Melanocyte of skin (primary cell): ENCODE measurements around the gene TAS2R43. TPM values are rescaled to one million over a fixed set of nuclear protein-coding genes. Genes with fewer than 3 reads are reported as not detected.

Experiments used
- small RNA-seq, 2 donors: library from RNA; depleted of rRNA; stranded (forward); fragments of <200 nt; gene quantifications; one replicate each; pipeline ENCODE3, GENCODE V24; 2012
- total RNA-seq, 2 donors: library from RNA; depleted of rRNA; stranded (reverse); fragments of >200 nt; gene quantifications; 2 replicates each; pipeline ENCODE4 v1.2.3, GENCODE V29; 2012

Gene TAS2R43
- total RNA-seq: 1 to 10 TPM; 3.1 to 4.0 TPM

DNA sequence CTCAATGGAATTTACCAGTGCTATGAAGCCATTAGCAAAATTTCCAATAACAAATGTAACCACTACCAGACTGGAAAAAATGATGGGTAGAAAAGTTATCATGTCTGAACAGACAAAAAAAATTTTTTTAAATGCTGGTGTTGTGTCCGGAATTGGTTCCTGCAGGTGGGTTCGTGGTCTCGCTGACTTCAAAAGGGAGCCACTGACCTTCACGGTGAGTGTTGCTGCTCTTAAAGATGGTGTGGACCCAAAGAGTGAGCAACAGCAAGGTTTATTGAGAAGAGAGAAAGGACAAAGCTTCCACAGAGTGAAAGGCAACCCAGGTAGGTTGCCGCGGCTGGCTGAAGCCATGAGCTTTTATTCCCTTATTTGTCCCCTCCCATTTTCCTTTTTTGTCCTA lies at the start of gene TAS2R43:
TSS of gene TAS2R43 (minus strand) at position 186 of the 400 bp plus-strand sequence. CDS start at position 102, 84 bp downstream.

GRCh38 chr12:11134305-11134704 lies 42.2 kb upstream of the TAS2R43 start, which contains the start of gene TAS2R30:
TAS2R30 (minus strand) TSS chr12:11134644; CDS start chr12:11134244, 400 bp downstream.

GRCh38 chr12:11062194-11062593 lies 29.9 kb downstream of the TAS2R43 start, which contains the start of gene TAS2R46:
TAS2R46 (minus strand) TSS chr12:11062294; CDS start chr12:11062294, 0 bp downstream.

Small RNAs within 50 kb of the gene (small RNA-seq; reads per million reads assigned to genes)
- 0 reads per million in 2 donors for gene AC018630.1

Other genes with a start within 250 kb of the TAS2R43 start
- 1 to 10 TPM; 1.4 to 2.7 TPM for gene PRR4, start 242.8 kb downstream of the TAS2R43 start, total RNA-seq
- gene PRH1, start 208.1 kb downstream of the TAS2R43 start, total RNA-seq: 10 to 100 TPM; 14.0 to 25.5 TPM
- 1 to 10 TPM; 1.7 to 3.0 TPM for gene TAS2R13, start 182.8 kb downstream of the TAS2R43 start, total RNA-seq
- gene PRH2, start 163.1 kb downstream of the TAS2R43 start, total RNA-seq: not detected
- gene TAS2R14, start 153.1 kb downstream of the TAS2R43 start, total RNA-seq: 1 to 10 TPM; 2.4 to 4.7 TPM
- 1 to 10 TPM; 2.4 to 6.3 TPM for gene TAS2R50, start 105.4 kb downstream of the TAS2R43 start, total RNA-seq
- gene TAS2R20, start 94.0 kb downstream of the TAS2R43 start, total RNA-seq: 1 to 10 TPM; 2.1 to 4.3 TPM
- 1 to 10 TPM; 2.4 to 5.0 TPM for gene TAS2R19, start 69.7 kb downstream of the TAS2R43 start, total RNA-seq
- gene TAS2R31, start 60.9 kb downstream of the TAS2R43 start, total RNA-seq: 1 to 10 TPM; 3.3 to 4.1 TPM
- gene TAS2R46, start 30.0 kb downstream of the TAS2R43 start, total RNA-seq: 1 to 10 TPM; 1.7 to 4.0 TPM
- gene TAS2R30, start 42.3 kb upstream of the TAS2R43 start, total RNA-seq: 1 to 10 TPM; 3.4 to 7.7 TPM
- gene SMIM10L1, start 78.9 kb upstream of the TAS2R43 start, total RNA-seq: 1 to 10 TPM; 4.8 to 5.7 TPM
- not detected for gene TAS2R42, start 94.6 kb upstream of the TAS2R43 start, total RNA-seq
- gene PRB3, start 177.4 kb upstream of the TAS2R43 start, total RNA-seq: not detected
- not detected for gene PRB4, start 218.1 kb upstream of the TAS2R43 start, total RNA-seq